Prostate gland (tissue), 2 donors: ENCODE results near the gene STOX2. TPM values are rescaled to one million over a fixed set of nuclear protein-coding genes. Genes with fewer than 3 reads are reported as not detected.
A peak's percentile ranks its signal among the peaks of the same experiment; 100 is the strongest.

Source experiments
- DNase-seq: peaks from one replicate; pipeline ENCODE4 v3.0.0-alpha.2; 2019; ENCODE audit warnings: low spot score
- H3K27ac ChIP-seq, 2 donors: fragments of 200-600 bp; sonication (generic); 2 replicates each; pipeline ENCODE4 v1.5.1; 2017 to 2019
- H3K27me3 ChIP-seq: fragments of 200-600 bp; sonication (generic); replicated peaks from 2 replicates; pipeline ENCODE4 v1.5.1; 2019; ENCODE audit not compliant: insufficient read depth
- H3K36me3 ChIP-seq, 2 donors: fragments of 200-600 bp; sonication (generic); 1 replicate in 1 of 2; 2 replicates in 1 of 2; pipeline versions ENCODE4 v1.5.1 to v1.8.1; 2017 to 2019
- H3K4me1 ChIP-seq: fragments of 200-600 bp; sonication (generic); replicated peaks from 2 replicates; pipeline ENCODE4 v1.5.1; 2019
- H3K4me3 ChIP-seq, 2 donors: fragments of 200-600 bp; sonication (generic); 2 replicates each; pipeline ENCODE4 v1.5.1; 2017 to 2019
- H3K9me3 ChIP-seq: fragments of 200-600 bp; sonication (generic); 2 replicates; pipeline ENCODE4 v1.5.1; 2017
- CTCF ChIP-seq, 4 experiments: fragments of 200-600 bp in 2 of 4; fragments of 450-650 bp in 2 of 4; sonication (generic) in 2 of 4; IDR thresholded peaks; 1 replicate in 3 of 4; 2 replicates in 1 of 4; pipeline ENCODE4 v1.5.1; 2016 to 2019; ENCODE audit warnings: antibody characterized with exemption in 4 of 4, mild to moderate bottlenecking in 2 of 4, moderate library complexity in 2 of 4
- POLR2A ChIP-seq: fragments of 450-650 bp; IDR thresholded peaks from one replicate; pipeline ENCODE4 v1.6.1; 2016; ENCODE audit warnings: antibody characterized with exemption, mild to moderate bottlenecking
- POLR2AphosphoS5 ChIP-seq: sonication (generic); formaldehyde crosslinking; IDR thresholded peaks from one replicate; pipeline ENCODE4 v1.6.1; 2017; ENCODE audit warnings: antibody characterized with exemption
- WGBS: methylation state at CpG from one replicate; pipeline ENCODE4 v1.1.5; 2018; 5-methylcytosine and 5-hydroxymethylcytosine counted together
- intact Hi-C: fragments of 100-400 bp; cut with DNase I; formaldehyde crosslinking; loops from one replicate; pipeline ENCODE4 v1.14.2; 2022
- total RNA-seq, 2 donors: library from RNA; depleted of rRNA; stranded (reverse); fragments of >200 nt; gene quantifications; one replicate each; pipeline ENCODE4 v1.1.0, GENCODE V29; 2016

The STOX2 gene
- total RNA-seq, 2 donors from 2014 or later, result 12.9 to 14.9 TPM

- H3K36me3 ChIP-seq, result no peaks in the 10 kb centered on the region
- TF ChIP-seq POLR2AphosphoS5 (no peak), POLR2A (no peak), CTCF (IDR thresholded peaks at IDR 0.05) (no peak)
- H3K9me3 ChIP-seq, result no peaks in the 10 kb centered on the region
- H3K4me1 ChIP-seq, result no peaks in the 10 kb centered on the region
- peak; percentile 14 for DNase-seq
- under 1% methylated on average over 93 of the region's 93 CpGs for WGBS
- H3K27ac ChIP-seq, result peak overlapping the region; percentile 46 to 63
- no peaks in the 10 kb centered on the region for H3K27me3 ChIP-seq
- peak overlapping the region; percentile 41 to 49 for H3K4me3 ChIP-seq
- intact Hi-C loops, result loop anchor here (5.0 to 10.0 kb wide), 3 partner anchors 81 to 259 kb away; no protein-coding TSS in a partner anchor
These were observed 734 bp downstream of the STOX2 start for GRCh38 chr4:183905593-183906488.

DNA sequence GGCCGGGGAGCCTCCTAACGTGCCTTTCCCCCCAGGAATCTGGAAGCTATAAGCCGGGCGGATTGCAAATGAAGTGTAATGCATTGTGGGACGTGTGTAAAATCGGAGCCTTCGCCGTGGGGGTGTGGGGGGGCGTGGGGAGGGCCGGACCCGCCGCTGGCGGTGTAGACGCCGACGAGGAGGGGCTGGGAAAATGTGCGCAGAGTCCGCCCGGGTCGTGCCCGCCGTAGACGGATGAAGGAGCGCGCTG, 1.3 kb downstream of the STOX2 start:
- DNase-seq, result no peak
- H3K4me3 ChIP-seq, result peak overlapping the region; percentile 41 to 49
- H3K9me3 ChIP-seq, result no peaks in the 10 kb centered on the region
- TF ChIP-seq CTCF (IDR thresholded peaks at IDR 0.05), result no peak
- H3K27ac ChIP-seq, result no peak overlapping the region
- no peaks in the 10 kb centered on the region for H3K4me1 ChIP-seq
- H3K27me3 ChIP-seq, result no peaks in the 10 kb centered on the region
- 5% methylated on average over 25 of the region's 25 CpGs for WGBS
- H3K36me3 ChIP-seq, result no peaks in the 10 kb centered on the region
- intact Hi-C loops, result loop anchor here (5.0 to 10.0 kb wide), 3 partner anchors 81 to 258 kb away; no protein-coding TSS in a partner anchor

- 22% methylated on average over 49 of the region's 54 CpGs for WGBS
- no peak for DNase-seq
- intact Hi-C loops, result loop anchor here (5.0 to 10.0 kb wide), 3 partner anchors 80 to 258 kb away; no protein-coding TSS in a partner anchor
These were observed 1.9 kb downstream of the STOX2 start for GRCh38 chr4:183906739-183907651.

DNA sequence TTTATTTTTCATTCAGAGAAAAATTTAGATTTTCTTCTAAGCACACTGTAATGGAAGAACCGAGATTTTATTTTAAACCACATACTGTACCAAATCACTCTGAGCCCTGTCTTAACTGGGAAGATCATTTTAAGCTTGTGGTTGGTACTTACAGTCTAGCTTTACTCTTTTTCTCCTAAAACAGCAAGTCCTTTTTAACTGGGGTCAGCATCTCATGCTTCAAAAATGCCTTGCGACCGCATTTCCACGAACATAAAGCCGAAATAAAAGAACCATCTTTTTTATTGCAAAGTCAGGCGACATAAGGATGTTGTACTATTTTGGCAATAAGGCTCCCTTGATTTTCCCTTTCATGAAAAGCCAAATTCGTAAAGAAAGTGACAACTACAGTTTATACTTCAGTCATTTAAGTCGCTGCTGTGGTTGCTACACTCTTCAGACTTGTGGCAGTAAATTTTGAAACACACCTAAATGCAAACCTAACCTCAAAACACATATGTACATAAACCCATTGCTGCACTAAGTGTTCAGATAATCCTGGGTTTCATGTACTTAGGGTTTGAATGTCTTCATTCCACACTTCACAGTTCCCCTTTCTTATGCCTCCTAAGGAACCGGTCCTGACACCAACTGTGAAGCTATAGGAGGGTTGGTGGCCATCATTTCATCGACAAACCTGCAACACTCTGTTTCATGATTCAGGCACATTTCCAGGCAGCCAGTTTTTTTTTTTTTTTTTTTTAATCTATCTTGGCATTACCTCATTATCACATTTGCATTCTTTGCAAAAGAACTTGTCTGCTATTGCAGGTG, 3.0 kb downstream of the STOX2 start:
- intact Hi-C loops, result loop anchor here (5.0 to 10.0 kb wide), 3 partner anchors 79 to 257 kb away; no protein-coding TSS in a partner anchor
- H3K4me3 ChIP-seq, result no peak overlapping the region
- no peak overlapping the region for H3K27ac ChIP-seq
- 60% methylated on average over 10 of the region's 10 CpGs for WGBS
- H3K4me1 ChIP-seq, result no peaks in the 10 kb centered on the region
- H3K36me3 ChIP-seq, result no peaks in the 10 kb centered on the region
- H3K9me3 ChIP-seq, result no peaks in the 10 kb centered on the region
- H3K27me3 ChIP-seq, result no peaks in the 10 kb centered on the region
- DNase-seq, result no peak
- TF ChIP-seq CTCF (IDR thresholded peaks at IDR 0.05) (no peak), POLR2AphosphoS5 (no peak)

More at GRCh38 chr4:183906739-183907651, 1.9 kb downstream of the STOX2 start:
- no peaks in the 10 kb centered on the region for H3K4me1 ChIP-seq
- H3K27ac ChIP-seq, result no peak overlapping the region
- no peak for TF ChIP-seq CTCF (IDR thresholded peaks at IDR 0.05)
- TF ChIP-seq POLR2AphosphoS5, result no peak
- H3K36me3 ChIP-seq, result no peaks in the 10 kb centered on the region
- peak overlapping the region; percentile 41 to 49 for H3K4me3 ChIP-seq
- H3K9me3 ChIP-seq, result no peaks in the 10 kb centered on the region
- H3K27me3 ChIP-seq, result no peaks in the 10 kb centered on the region
